SK-MEL-5 (cell line): ENCODE results near the gene SEC11C. TPM values are rescaled to one million over a fixed set of nuclear protein-coding genes. Genes with fewer than 3 reads are reported as not detected.

Experiments
- DNase-seq: peaks from one replicate; pipeline ENCODE4 v3.0.0-alpha.2; 2016; ENCODE audit warnings: low read depth, low spot score
- in situ Hi-C: cut with HindIII; loops from 2 replicates; pipeline ENCODE4 v1.10.0; 2016; ENCODE audit warnings: low sequenced_read_pairs, high pct_unique_total_duplicates, low pct_unique_long_range_greater_than_20kb
- total RNA-seq: library from RNA; depleted of rRNA; stranded (reverse); fragments of >200 nt; shearing (Covaris generic); gene quantifications from 2 replicates; pipeline ENCODE4 v1.2.3, GENCODE V29; 2014; rRNA removed

Gene SEC11C
- total RNA-seq, 1 experiment from 2014 or later: 167 TPM

DNA sequence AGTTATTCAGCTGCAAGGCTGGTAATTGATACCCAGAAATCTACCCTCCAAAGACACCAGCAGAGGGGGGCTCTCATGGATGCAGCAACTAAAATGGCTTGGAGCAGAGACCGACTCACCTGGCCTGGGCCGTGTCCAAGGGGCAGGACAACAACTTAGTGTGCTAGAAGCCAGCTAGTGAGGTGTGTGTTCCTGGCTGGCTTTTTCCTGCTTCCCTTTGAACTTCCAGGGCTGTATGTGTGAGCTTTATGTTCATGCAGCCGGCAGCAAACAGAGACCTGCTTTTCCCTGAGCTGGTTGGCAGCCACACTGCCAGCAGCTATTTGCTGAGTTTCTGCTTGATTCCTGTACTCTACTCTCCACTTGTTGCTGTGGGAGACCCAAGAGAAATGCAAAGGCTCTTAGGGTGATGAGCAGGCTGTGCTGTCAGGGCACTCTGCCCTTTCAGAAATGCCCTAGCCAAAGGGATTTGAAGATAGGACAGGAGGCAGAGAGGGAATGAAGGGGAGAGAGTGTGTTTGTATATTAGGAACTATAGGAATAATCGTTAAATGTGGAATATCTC is 56.6 kb downstream of the SEC11C start:
- in situ Hi-C loops: no loop called here
- DNase-seq: no peak

DNA sequence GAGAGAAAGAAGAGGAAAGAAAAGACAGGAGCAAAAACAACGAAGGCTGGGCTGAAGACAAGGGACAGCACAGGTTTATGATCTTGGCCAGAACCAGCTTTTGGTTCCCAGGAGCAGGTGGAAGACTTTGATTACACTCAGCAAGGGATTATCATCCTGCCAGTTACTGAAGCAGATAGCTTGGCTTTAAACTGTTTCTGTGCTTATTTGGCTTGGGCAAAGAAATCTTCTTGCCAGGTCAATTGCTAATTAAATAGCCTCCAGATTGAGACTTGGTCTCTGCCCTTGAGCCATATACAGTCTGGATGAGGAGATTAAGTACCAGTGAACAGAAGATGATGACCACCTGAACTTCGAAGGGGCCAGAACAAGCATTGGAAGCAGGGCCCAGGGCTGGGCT is 58.0 kb downstream of the SEC11C start:
- in situ Hi-C loops: no loop called here

DNA sequence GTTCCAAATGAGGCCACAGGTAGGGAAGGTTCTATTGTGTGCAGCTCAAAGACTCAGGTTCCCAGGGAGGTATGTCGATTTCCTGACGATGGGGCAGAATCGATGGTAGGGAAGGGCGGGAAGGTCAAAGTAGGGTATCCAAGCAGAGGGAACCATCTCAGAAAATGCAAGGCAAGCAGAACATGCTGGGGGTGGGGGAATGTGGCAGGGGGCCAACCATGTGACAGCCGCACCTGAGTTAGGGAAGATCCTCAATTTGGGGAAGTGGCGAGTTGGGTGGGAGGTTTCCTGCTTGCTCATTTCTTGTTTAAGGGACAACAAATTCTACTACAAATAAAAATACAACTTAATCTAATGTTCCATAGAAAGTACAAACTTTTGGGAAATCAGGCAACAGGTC is 58.5 kb downstream of the SEC11C start:
- in situ Hi-C loops: no loop called here
- no peak for DNase-seq

More for the DNA sequence above, 58.0 kb downstream of the SEC11C start:
- no peak for DNase-seq

DNA sequence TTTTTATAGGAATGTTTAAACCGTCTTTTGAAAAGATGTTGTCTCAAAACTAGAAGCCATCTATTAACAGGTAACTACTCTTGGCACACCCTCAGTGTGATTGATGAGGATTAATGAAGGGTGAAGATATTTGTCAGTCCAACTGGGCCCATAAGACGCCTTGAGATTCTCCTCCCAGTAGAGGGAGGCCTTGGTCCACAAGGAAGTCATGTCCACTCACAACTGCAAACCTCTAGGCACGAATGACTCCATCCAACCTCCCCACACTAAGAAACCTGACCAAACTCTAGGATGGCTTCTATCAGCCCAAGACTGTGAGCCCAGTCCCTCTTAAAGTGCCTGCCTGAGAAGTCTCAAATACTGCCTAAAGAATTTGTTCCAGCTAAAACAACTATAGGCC is 61.1 kb downstream of the SEC11C start:
- in situ Hi-C loops: no loop called here
- DNase-seq: peak; percentile 8

DNA sequence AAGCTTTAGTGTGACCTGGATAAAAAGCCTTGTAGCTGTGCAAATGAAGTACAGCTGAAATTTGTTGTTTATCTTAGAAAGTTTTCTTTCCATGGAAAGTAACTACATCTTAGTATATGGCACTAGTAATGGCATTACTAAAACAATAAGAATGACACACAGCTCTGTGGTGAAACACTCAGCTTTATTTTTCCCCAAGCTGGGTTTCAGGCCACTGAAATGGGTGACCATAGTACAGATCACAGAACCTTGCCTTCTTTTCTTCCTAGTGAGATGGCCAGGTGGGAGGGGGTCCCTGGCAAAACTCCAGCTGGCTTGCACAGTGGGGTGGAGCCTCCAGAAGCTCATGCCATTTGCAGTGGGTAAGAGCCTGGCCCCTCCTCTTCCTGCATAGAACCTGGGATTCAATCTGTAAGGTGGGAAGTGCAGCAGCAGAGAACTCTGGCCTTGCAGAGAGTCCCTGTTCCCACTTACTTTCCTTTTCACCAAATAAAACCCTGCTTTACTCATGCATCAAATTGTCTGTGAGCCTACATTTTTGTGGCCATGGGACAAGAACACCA is 62.7 kb downstream of the SEC11C start:
- in situ Hi-C loops: no loop called here
- no peak for DNase-seq

DNA sequence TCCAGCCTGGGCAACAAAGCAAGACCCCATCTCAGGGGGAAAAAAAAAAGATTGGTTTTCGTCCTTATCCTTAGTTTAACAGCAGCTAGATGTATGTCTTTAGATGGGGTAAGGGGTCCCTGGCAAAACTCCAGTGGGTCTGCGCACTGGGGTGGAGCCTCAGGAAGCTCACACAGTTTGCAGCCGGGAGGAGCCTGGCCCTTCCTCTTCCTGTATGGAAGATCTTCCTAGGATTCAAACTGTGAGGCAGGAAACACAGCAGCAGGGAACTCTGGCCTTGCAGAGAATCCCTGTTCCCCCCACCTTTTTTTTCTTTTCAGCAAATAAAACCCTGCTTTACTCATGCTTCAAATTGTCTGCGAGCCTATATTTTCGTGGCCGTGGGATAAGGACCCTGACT is 67.8 kb downstream of the SEC11C start:
- in situ Hi-C loops: no loop called here
- DNase-seq: no peak

Other genes starting within 250 kb of the SEC11C start
- gene GRP, start 80.3 kb downstream of the SEC11C start, total RNA-seq: not detected in 2 replicates
- not detected in 2 replicates for gene RAX, start 133.6 kb downstream of the SEC11C start, total RNA-seq
- not detected in 2 replicates for gene CPLX4, start 178.8 kb downstream of the SEC11C start, total RNA-seq
- 117 and 125 TPM in 2 replicates for gene LMAN1, start 219.4 kb downstream of the SEC11C start, total RNA-seq